HCT116 (cell line): ENCODE measurements around the gene CHRNE. TPM values are rescaled to one million over a fixed set of nuclear protein-coding genes. Genes with fewer than 3 reads are reported as not detected.
A peak's percentile ranks its signal among the peaks of the same experiment; 100 is the strongest.

Experiments
- ATAC-seq: fragments of 200-7000 bp; cut with Tn5 transposase; 2 replicates; pipeline ENCODE4 v1.9.1; 2020; ENCODE audit warnings: mild to moderate bottlenecking, moderate library complexity
- BruUV-seq: library from RNA; stranded (reverse); fragments of 400-500 nt; replicated peaks from 2 replicates; lab custom pipeline; 2021; lab: Mats Ljungman, UMichigan
- CTCF ChIA-PET: fragments of 300-600 bp; sonication (Branson Sonifier 250); formaldehyde crosslinking; loops from one replicate; lab custom pipeline; 2021; ENCODE audit warnings: antibody characterized with exemption; lab: Charles Lee
- POLR2A ChIA-PET: fragments of 300-600, 350-600 bp; sonication (Branson Sonifier 250); formaldehyde crosslinking; loops from one replicate; lab custom pipeline; 2021; ENCODE audit warnings: antibody characterized with exemption; lab: Charles Lee
- RAD21 ChIA-PET, 2 experiments: fragments of 300-600 bp; sonication (Branson Sonifier 250); formaldehyde crosslinking; loops; one replicate each; lab custom pipeline; 2023; ENCODE audit warnings: low total read pairs in 2 of 2; ENCODE audit not compliant: uncharacterized antibody in 2 of 2, unreplicated experiment in 2 of 2, low non-redundant PET in 1 of 2; lab: Charles Lee
- DNase-seq: peaks from one replicate; pipeline ENCODE4 v3.0.0-alpha.2; 2010; ENCODE audit warnings: low read depth, low spot score
- H2AFZ ChIP-seq: fragments of 200-600 bp; shearing (Covaris generic), sonication (generic); 2 replicates; pipeline ENCODE4 v1.6.1; 2017; ENCODE audit warnings: low read depth, mixed run types, mixed read lengths, antibody characterized with exemption, low read length; ENCODE audit not compliant: poor library complexity, severe bottlenecking
- H3K27ac ChIP-seq: 2 replicates; pipeline ENCODE4 v1.5.1; 2012; ENCODE audit warnings: low read depth, low read length
- H3K27me3 ChIP-seq: fragments of 200-600 bp; sonication (generic); 2 replicates; pipeline ENCODE4 v1.6.1; 2016; ENCODE audit warnings: mixed run types, low read length, mixed read lengths; ENCODE audit not compliant: insufficient read depth
- H3K36me3 ChIP-seq, 2 experiments: fragments of 200-500 bp in 1 of 2; fragments of 200-600 bp in 1 of 2; sonication (Bioruptor generic) in 1 of 2; sonication (generic) in 1 of 2; 2 replicates each; pipeline versions ENCODE4 v1.5.1 to v1.6.1; 2014 to 2016; ENCODE audit warnings: low read length in 2 of 2, inconsistent platforms in 1 of 2, mixed read lengths in 1 of 2, mixed run types in 1 of 2; ENCODE audit not compliant: insufficient read depth in 2 of 2, control insufficient read depth in 1 of 2
- H3K4me1 ChIP-seq, 2 experiments: fragments of 200-600 bp in 1 of 2; sonication (generic) in 1 of 2; 2 replicates each; pipeline versions ENCODE4 v1.5.1 to v1.6.1; 2012 to 2017; ENCODE audit warnings: low read length in 2 of 2, inconsistent platforms in 1 of 2, mild to moderate bottlenecking in 1 of 2, mixed read lengths in 1 of 2, mixed run types in 1 of 2, moderate library complexity in 1 of 2; ENCODE audit not compliant: insufficient read depth in 2 of 2, control insufficient read depth in 1 of 2
- H3K4me2 ChIP-seq: fragments of 200-600 bp; sonication (generic); 2 replicates; pipeline ENCODE4 v1.6.1; 2017; ENCODE audit warnings: mixed run types, low read length, mixed read lengths
- H3K4me3 ChIP-seq, 2 experiments: fragments of 200-600 bp in 1 of 2; sonication (generic) in 1 of 2; replicated peaks in 1 of 2; 2 replicates each; pipeline ENCODE4 v1.5.1; 2011 to 2016; ENCODE audit warnings: low read length in 2 of 2, control low read depth in 1 of 2, low read depth in 1 of 2, mild to moderate bottlenecking in 1 of 2, mixed read lengths in 1 of 2, mixed run types in 1 of 2
- H3K79me2 ChIP-seq: fragments of 200-600 bp; sonication (generic); 2 replicates; pipeline ENCODE4 v1.6.1; 2017; ENCODE audit warnings: mild to moderate bottlenecking, mixed run types, low read length, moderate library complexity, mixed read lengths; ENCODE audit not compliant: insufficient read depth
- H3K9ac ChIP-seq: fragments of 200-600 bp; sonication (generic); 2 replicates; pipeline ENCODE4 v1.6.1; 2016; ENCODE audit warnings: low read length, mixed read lengths
- H3K9me2 ChIP-seq: fragments of 200-600 bp; sonication (generic), shearing (Covaris generic); 2 replicates; pipeline ENCODE4 v1.6.1; 2017; ENCODE audit warnings: mixed run types, mild to moderate bottlenecking, moderate library complexity; ENCODE audit not compliant: insufficient read depth
- H3K9me3 ChIP-seq, 2 experiments: fragments of 200-500 bp in 1 of 2; fragments of 200-600 bp in 1 of 2; sonication (Bioruptor generic) in 1 of 2; sonication (generic) in 1 of 2; 2 replicates each; pipeline ENCODE4 v1.6.1; 2014 to 2017; ENCODE audit warnings: low read length in 2 of 2, mixed read lengths in 2 of 2, inconsistent platforms in 1 of 2, low read depth in 1 of 2, mild to moderate bottlenecking in 1 of 2, mixed run types in 1 of 2, moderate library complexity in 1 of 2; ENCODE audit not compliant: control insufficient read depth in 1 of 2, insufficient read depth in 1 of 2
- H4K20me1 ChIP-seq: fragments of 200-600 bp; sonication (generic), shearing (Covaris generic); 2 replicates; pipeline ENCODE4 v1.6.1; 2017; ENCODE audit warnings: mixed run types, mild to moderate bottlenecking, moderate library complexity; ENCODE audit not compliant: insufficient read depth
- ATF3 ChIP-seq: IDR thresholded peaks from 2 replicates; pipeline ENCODE4 v1.6.1; 2012
- EGR1 ChIP-seq: IDR thresholded peaks from 2 replicates; pipeline ENCODE4 v1.6.1; 2012; ENCODE audit warnings: low read depth
- JUND ChIP-seq: IDR thresholded peaks from 2 replicates; pipeline ENCODE4 v1.6.1; 2012
- POLR2AphosphoS5 ChIP-seq: IDR thresholded peaks from 2 replicates; pipeline ENCODE4 v1.6.1; 2011; ENCODE audit warnings: mild to moderate bottlenecking, low read depth, low read length, moderate library complexity
- YY1 ChIP-seq: IDR thresholded peaks from 2 replicates; pipeline ENCODE4 v1.6.1; 2011; ENCODE audit warnings: low read length, low read depth, moderate library complexity, mild to moderate bottlenecking; ENCODE audit not compliant: insufficient replicate concordance; ENCODE audit errors: extremely low read depth
- ZFX ChIP-seq: fragments of 450-650 bp; IDR thresholded peaks from 2 replicates; pipeline ENCODE4 v1.6.1; 2017
- intact Hi-C: fragments of 100-400 bp; cut with micrococcal nuclease; formaldehyde crosslinking; loops from 2 replicates; pipeline ENCODE4 v1.10.0; 2022
- total RNA-seq: library from RNA; stranded (reverse); gene quantifications from one replicate; pipeline ENCODE4 v1.2.1, GENCODE V29; 2021; ENCODE audit not compliant: unreplicated experiment
- TF ChIP-seq, protein P1 (sequence below): IDR thresholded peaks from 2 replicates; pipeline ENCODE4 v1.6.1; 2011; ENCODE audit warnings: mild to moderate bottlenecking, low read length, moderate library complexity; ENCODE audit not compliant: insufficient replicate concordance; ENCODE audit errors: extremely low read depth
- TF ChIP-seq, protein P2 (sequence below): IDR thresholded peaks from 2 replicates; pipeline ENCODE4 v1.6.1; 2012; ENCODE audit warnings: low read depth

CHRNE gene
- total RNA-seq, 1 experiment from 2014 or later, result 0.30 TPM

DNA sequence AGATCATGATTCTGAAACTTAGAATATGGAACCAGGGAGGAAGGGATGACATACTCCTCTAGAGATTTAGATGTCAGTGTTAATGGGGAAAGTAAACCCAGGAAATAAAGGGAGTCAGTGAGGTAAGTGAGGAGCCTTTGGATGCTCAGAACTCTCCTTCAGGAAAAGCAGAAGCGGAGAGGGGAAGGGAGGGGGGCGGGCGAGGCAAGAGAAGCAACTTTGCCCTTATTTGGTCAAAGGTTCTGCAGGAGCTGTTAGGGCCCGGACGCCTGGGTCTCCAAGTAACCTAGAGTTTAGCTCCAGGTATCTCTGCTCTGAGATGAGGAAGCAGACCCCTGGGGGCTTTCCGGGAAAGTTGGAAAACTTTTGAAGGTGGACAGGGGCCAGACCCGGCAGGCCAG lies 44.1 kb upstream of the CHRNE start:
- Histone ChIP-seq H4K20me1 (peaks cover 12% of the 10 kb centered on the region; the same call in 1 of the 2 replicates), H3K4me2 (peak overlapping the region; percentile 100), H3K4me1 (peaks cover 35 to 68% of the 10 kb centered on the region in 2 experiments), H3K9me2 (no peaks in the 10 kb centered on the region), H2AFZ (no peak overlapping the region), H3K9me3 (no peaks in the 10 kb centered on the region), H3K4me3 (peak overlapping the region; percentile 96 to 97), H3K9ac (peak overlapping the region; percentile 97), H3K79me2 (peaks cover 75% of the 10 kb centered on the region), H3K27ac (peak overlapping the region; percentile 99), H3K36me3 (peaks cover 9 to 25% of the 10 kb centered on the region in 2 experiments; a peak in 2 of 4 replicates), H3K27me3 (no peaks in the 10 kb centered on the region)
- ATAC-seq (no peak), DNase-seq (no peak)
- no TSS peak for BruUV-seq
- intact Hi-C loops, result loop anchor here (5.0 kb wide), 1 partner anchor 40 kb away; the partner anchor contains the start of gene CAMTA2
- RAD21 ChIA-PET, result no interaction called here
- CTCF ChIA-PET, result no interaction called here
- POLR2A ChIA-PET, result interaction anchor here (1.7 to 4.7 kb wide), 2 partner anchors 16 to 21 kb away, joined by 5 to 45 read pairs; partner anchors contain the start of gene SPAG7
- TF ChIP-seq, protein P1, sequence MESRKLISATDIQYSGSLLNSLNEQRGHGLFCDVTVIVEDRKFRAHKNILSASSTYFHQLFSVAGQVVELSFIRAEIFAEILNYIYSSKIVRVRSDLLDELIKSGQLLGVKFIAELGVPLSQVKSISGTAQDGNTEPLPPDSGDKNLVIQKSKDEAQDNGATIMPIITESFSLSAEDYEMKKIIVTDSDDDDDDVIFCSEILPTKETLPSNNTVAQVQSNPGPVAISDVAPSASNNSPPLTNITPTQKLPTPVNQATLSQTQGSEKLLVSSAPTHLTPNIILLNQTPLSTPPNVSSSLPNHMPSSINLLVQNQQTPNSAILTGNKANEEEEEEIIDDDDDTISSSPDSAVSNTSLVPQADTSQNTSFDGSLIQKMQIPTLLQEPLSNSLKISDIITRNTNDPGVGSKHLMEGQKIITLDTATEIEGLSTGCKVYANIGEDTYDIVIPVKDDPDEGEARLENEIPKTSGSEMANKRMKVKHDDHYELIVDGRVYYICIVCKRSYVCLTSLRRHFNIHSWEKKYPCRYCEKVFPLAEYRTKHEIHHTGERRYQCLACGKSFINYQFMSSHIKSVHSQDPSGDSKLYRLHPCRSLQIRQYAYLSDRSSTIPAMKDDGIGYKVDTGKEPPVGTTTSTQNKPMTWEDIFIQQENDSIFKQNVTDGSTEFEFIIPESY, result no peak
- TF ChIP-seq JUND (no peak), POLR2AphosphoS5 (peak; percentile 41)

DNA sequence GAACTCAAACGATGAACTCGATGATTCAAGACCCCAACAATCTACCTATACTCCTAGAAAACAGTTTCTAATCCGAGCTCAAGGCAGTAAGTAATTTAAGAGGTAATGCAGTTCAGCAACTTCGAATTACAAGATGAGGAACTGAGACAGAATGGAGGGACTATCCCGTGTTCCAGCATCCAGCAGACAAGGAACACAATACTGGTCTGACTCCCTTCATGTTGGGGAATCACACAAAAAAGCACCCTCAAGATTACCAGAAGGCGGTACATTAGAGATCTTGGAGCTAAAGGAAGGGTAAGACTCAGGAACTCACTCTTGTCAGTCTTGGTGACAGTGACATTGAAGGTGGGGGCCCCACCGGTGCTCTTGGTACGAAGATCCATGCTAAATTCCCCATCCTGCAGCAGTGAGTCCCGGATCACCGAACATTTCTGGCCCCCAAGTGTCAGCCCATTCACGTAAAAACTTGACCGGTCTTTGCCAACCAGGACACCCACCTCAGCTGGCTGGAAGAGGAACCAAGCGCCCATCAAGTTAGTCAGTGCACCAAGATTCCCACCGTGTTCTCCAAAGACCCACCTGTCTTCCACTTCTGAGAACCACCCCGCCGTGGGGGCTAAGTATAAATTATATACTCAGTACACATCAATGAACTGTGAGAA lies 43.5 kb upstream of the CHRNE start:
- ChIA-PET CTCF (interaction anchor here (1.0 kb wide), 2 partner anchors 43 to 380 kb away, joined by 3 read pairs; partner anchors contain the start of gene CHRNE), RAD21 (no interaction called here), POLR2A (interaction anchor here (1.3 to 4.7 kb wide), 2 partner anchors 21 to 37 kb away, joined by 4 to 45 read pairs; partner anchors contain the start of gene SPAG7)
- Histone ChIP-seq H3K79me2 (peaks cover 81% of the 10 kb centered on the region), H3K36me3 (peaks cover 9 to 25% of the 10 kb centered on the region in 2 experiments; a peak in 2 of 4 replicates), H4K20me1 (peaks cover 12% of the 10 kb centered on the region; the same call in 1 of the 2 replicates), H3K4me2 (peak overlapping the region; percentile 100), H3K9me3 (no peaks in the 10 kb centered on the region), H3K27ac (peak overlapping the region; percentile 99), H3K4me3 (peak overlapping the region; percentile 96 to 97), H3K4me1 (peaks cover 34 to 69% of the 10 kb centered on the region in 2 experiments), H3K9ac (peak overlapping the region; percentile 97), H2AFZ (no peak overlapping the region), H3K27me3 (no peaks in the 10 kb centered on the region), H3K9me2 (no peaks in the 10 kb centered on the region)
- ATAC-seq (no peak), DNase-seq (no peak)
- TSS peak; percentile 69 for BruUV-seq
- intact Hi-C loops, result loop anchor here (5.0 kb wide), 1 partner anchor 41 kb away; the partner anchor contains the start of gene CAMTA2
- TF ChIP-seq, protein P2, sequence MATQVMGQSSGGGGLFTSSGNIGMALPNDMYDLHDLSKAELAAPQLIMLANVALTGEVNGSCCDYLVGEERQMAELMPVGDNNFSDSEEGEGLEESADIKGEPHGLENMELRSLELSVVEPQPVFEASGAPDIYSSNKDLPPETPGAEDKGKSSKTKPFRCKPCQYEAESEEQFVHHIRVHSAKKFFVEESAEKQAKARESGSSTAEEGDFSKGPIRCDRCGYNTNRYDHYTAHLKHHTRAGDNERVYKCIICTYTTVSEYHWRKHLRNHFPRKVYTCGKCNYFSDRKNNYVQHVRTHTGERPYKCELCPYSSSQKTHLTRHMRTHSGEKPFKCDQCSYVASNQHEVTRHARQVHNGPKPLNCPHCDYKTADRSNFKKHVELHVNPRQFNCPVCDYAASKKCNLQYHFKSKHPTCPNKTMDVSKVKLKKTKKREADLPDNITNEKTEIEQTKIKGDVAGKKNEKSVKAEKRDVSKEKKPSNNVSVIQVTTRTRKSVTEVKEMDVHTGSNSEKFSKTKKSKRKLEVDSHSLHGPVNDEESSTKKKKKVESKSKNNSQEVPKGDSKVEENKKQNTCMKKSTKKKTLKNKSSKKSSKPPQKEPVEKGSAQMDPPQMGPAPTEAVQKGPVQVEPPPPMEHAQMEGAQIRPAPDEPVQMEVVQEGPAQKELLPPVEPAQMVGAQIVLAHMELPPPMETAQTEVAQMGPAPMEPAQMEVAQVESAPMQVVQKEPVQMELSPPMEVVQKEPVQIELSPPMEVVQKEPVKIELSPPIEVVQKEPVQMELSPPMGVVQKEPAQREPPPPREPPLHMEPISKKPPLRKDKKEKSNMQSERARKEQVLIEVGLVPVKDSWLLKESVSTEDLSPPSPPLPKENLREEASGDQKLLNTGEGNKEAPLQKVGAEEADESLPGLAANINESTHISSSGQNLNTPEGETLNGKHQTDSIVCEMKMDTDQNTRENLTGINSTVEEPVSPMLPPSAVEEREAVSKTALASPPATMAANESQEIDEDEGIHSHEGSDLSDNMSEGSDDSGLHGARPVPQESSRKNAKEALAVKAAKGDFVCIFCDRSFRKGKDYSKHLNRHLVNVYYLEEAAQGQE, result no peak
- TF ChIP-seq YY1, result no peak
- no peak for TF ChIP-seq ATF3
- TF ChIP-seq EGR1, result no peak
- no peak; the same call in 1 of the 2 replicates for TF ChIP-seq POLR2AphosphoS5
- no peak for TF ChIP-seq ZFX
